WERI-Rb-1 (cell line): ENCODE data around the gene FBXO22.

ENCODE experiments used
- DNase-seq: peaks from one replicate; pipeline ENCODE4 v3.0.0-alpha.2; 2020
- H3K27ac ChIP-seq: fragments of 250-450 bp; sonication (Bioruptor Pico); 2 replicates; pipeline ENCODE4 v1.5.1; 2020; ENCODE audit warnings: mild to moderate bottlenecking, moderate library complexity
- H3K27me3 ChIP-seq: fragments of 250-450 bp; sonication (Bioruptor Pico); 2 replicates; pipeline ENCODE4 v1.5.1; 2021; ENCODE audit warnings: mild to moderate bottlenecking, low read depth, moderate library complexity; ENCODE audit not compliant: insufficient read depth, severe bottlenecking
- H3K36me3 ChIP-seq: fragments of 250-450 bp; sonication (Bioruptor Pico); 2 replicates; pipeline ENCODE4 v1.5.1; 2020; ENCODE audit warnings: mild to moderate bottlenecking, moderate library complexity
- H3K4me3 ChIP-seq: 2 replicates; pipeline ENCODE4 v1.5.1; 2011; ENCODE audit warnings: low read depth, mild to moderate bottlenecking, control low read depth, low read length
- H3K9me3 ChIP-seq: fragments of 250-450 bp; sonication (Bioruptor Pico); 2 replicates; pipeline ENCODE4 v1.5.1; 2021; ENCODE audit warnings: mild to moderate bottlenecking, moderate library complexity; ENCODE audit not compliant: severe bottlenecking
- CTCF ChIP-seq: IDR thresholded peaks from 2 replicates; pipeline ENCODE4 v1.5.1; 2011; ENCODE audit warnings: low read depth, mild to moderate bottlenecking, control low read depth, inconsistent platforms, low read length

FBXO22 gene

GRCh38 chr15:75923756-75924155 is 20.1 kb downstream of the FBXO22 start:
- Histone ChIP-seq H3K36me3 (peaks cover 63% of the 10 kb centered on the region), H3K4me3 (no peak overlapping the region), H3K27ac (no peak overlapping the region), H3K9me3 (no peaks in the 10 kb centered on the region), H3K27me3 (no peaks in the 10 kb centered on the region)
- DNase-seq = no peak
- no peak for TF ChIP-seq CTCF

GRCh38 chr15:75924576-75924975 is 20.9 kb downstream of the FBXO22 start:
- no peak overlapping the region for H3K27ac ChIP-seq
- peaks cover 63% of the 10 kb centered on the region for H3K36me3 ChIP-seq
- H3K9me3 ChIP-seq = no peaks in the 10 kb centered on the region
- H3K27me3 ChIP-seq = no peaks in the 10 kb centered on the region
- no peak for TF ChIP-seq CTCF
- no peak overlapping the region for H3K4me3 ChIP-seq
- DNase-seq = no peak

- Histone ChIP-seq H3K27ac (no peak overlapping the region), H3K4me3 (no peak overlapping the region), H3K27me3 (no peaks in the 10 kb centered on the region), H3K36me3 (peaks cover 65% of the 10 kb centered on the region), H3K9me3 (no peaks in the 10 kb centered on the region)
- no peak for DNase-seq
- TF ChIP-seq CTCF = no peak
Measured at GRCh38 chr15:75925440-75925839, 21.8 kb downstream of the FBXO22 start.

- no peak for TF ChIP-seq CTCF
- no peaks in the 10 kb centered on the region for H3K27me3 ChIP-seq
- no peak overlapping the region for H3K27ac ChIP-seq
- DNase-seq = no peak
- H3K9me3 ChIP-seq = no peaks in the 10 kb centered on the region
- H3K36me3 ChIP-seq = peaks cover 66% of the 10 kb centered on the region
- no peak overlapping the region for H3K4me3 ChIP-seq
Measured at GRCh38 chr15:75926931-75927330, 23.3 kb downstream of the FBXO22 start.

- no peak overlapping the region for H3K4me3 ChIP-seq
- H3K36me3 ChIP-seq = peaks cover 66% of the 10 kb centered on the region
- no peak overlapping the region for H3K27ac ChIP-seq
- H3K9me3 ChIP-seq = no peaks in the 10 kb centered on the region
- no peak for DNase-seq
- TF ChIP-seq CTCF = no peak
- H3K27me3 ChIP-seq = no peaks in the 10 kb centered on the region
Measured at GRCh38 chr15:75927601-75928000, 23.9 kb downstream of the FBXO22 start.
